CD4-positive, alpha-beta T cell treated with Interleukin-12 subunit alpha and Interleukin-12 subunit beta, for 1 hour (primary cell): ENCODE results near the gene MAP1LC3B2.
A peak's percentile ranks its signal among the peaks of the same experiment; 100 is the strongest.
"Not testable (repeated sequence)": the region's sequence is repeated elsewhere in the genome, so short reads cannot be mapped to it uniquely, and the experiment has no call there.

Source experiments
- DNase-seq: peaks from one replicate; pipeline ENCODE4 v3.0.0-alpha.2; 2020

The MAP1LC3B2 gene

GRCh38 chr12:116561181-116561821 lies 2.1 kb downstream of the MAP1LC3B2 start:
- no peak for DNase-seq

GRCh38 chr12:116562090-116562489 lies 2.9 kb downstream of the MAP1LC3B2 start:
- no peak for DNase-seq

GRCh38 chr12:116563262-116563661 lies 4.1 kb downstream of the MAP1LC3B2 start:
- DNase-seq: no peak

- DNase-seq: no peak
Measured at GRCh38 chr12:116564080-116564479, 4.9 kb downstream of the MAP1LC3B2 start.

- DNase-seq: not testable (repeated sequence)
Measured at GRCh38 chr12:116565221-116565620, 6.0 kb downstream of the MAP1LC3B2 start.

- no peak for DNase-seq
Measured at GRCh38 chr12:116565963-116566362, 6.8 kb downstream of the MAP1LC3B2 start.

GRCh38 chr12:116568203-116568602 lies 9.0 kb downstream of the MAP1LC3B2 start:
- DNase-seq: no peak

GRCh38 chr12:116571089-116571488 lies 11.9 kb downstream of the MAP1LC3B2 start:
- DNase-seq: no peak

- DNase-seq: no peak
Measured at GRCh38 chr12:116573776-116574175, 14.6 kb downstream of the MAP1LC3B2 start.

- DNase-seq: not testable (repeated sequence)
Measured at GRCh38 chr12:116575754-116576153, 16.6 kb downstream of the MAP1LC3B2 start.

GRCh38 chr12:116577154-116577561 lies 18.0 kb downstream of the MAP1LC3B2 start:
- DNase-seq: no peak

GRCh38 chr12:116578051-116578450 lies 18.9 kb downstream of the MAP1LC3B2 start:
- no peak for DNase-seq

- DNase-seq: no peak
Measured at GRCh38 chr12:116582610-116583009, 23.4 kb downstream of the MAP1LC3B2 start.

- no peak for DNase-seq
Measured at GRCh38 chr12:116583129-116583694, 24.0 kb downstream of the MAP1LC3B2 start.

GRCh38 chr12:116587270-116587669 lies 28.1 kb downstream of the MAP1LC3B2 start:
- no peak for DNase-seq

GRCh38 chr12:116588390-116589028 lies 29.3 kb downstream of the MAP1LC3B2 start:
- DNase-seq: no peak

GRCh38 chr12:116589581-116589980 lies 30.4 kb downstream of the MAP1LC3B2 start:
- no peak for DNase-seq

GRCh38 chr12:116590561-116590960 lies 31.4 kb downstream of the MAP1LC3B2 start:
- no peak for DNase-seq

- no peak for DNase-seq
Measured at GRCh38 chr12:116591855-116592637, 32.9 kb downstream of the MAP1LC3B2 start.

- no peak for DNase-seq
Measured at GRCh38 chr12:116592731-116593130, 33.5 kb downstream of the MAP1LC3B2 start.

- peak; percentile 58 for DNase-seq
Measured at GRCh38 chr12:116594325-116595038, 35.3 kb downstream of the MAP1LC3B2 start.

- DNase-seq: no peak
Measured at GRCh38 chr12:116595186-116595585, 36.0 kb downstream of the MAP1LC3B2 start.

GRCh38 chr12:116595672-116596071 lies 36.5 kb downstream of the MAP1LC3B2 start:
- DNase-seq: no peak
